ENCODE results near the gene SUGCT. TPM values are rescaled to one million over a fixed set of nuclear protein-coding genes. Genes with fewer than 3 reads are reported as not detected.

The SUGCT gene
- total and polyA plus RNA-seq, 8 donors: 0.73 to 1.9 (median 1.2) TPM

GRCh38 chr7:40721342-40721949, 586.6 kb downstream of the SUGCT start:
- no peak overlapping the region for H3K4me3 ChIP-seq
- H3K27me3 ChIP-seq: no peaks in the 10 kb centered on the region
- ATAC-seq: no peak
- intact Hi-C loops (cut with DNase I): no loop called here
- no peak for DNase-seq
- no peak overlapping the region for H3K27ac ChIP-seq
- 83 to 88% methylated on average over 2 of the region's 2 CpGs for WGBS, 2 donors
- FAIRE-seq: no peak
- peaks cover 0 to 7% (median 0%) of the 10 kb centered on the region in 3 donors for H3K4me1 ChIP-seq
- TF ChIP-seq CTCF (IDR thresholded peaks at IDR 0.05): no peak
- no peaks in the 10 kb centered on the region for H3K9me3 ChIP-seq
- H3K36me3 ChIP-seq: no peaks in the 10 kb centered on the region

- Histone ChIP-seq H3K36me3 (no peaks in the 10 kb centered on the region), H3K27ac (no peak overlapping the region), H3K9me3 (no peaks in the 10 kb centered on the region), H3K4me1 (peaks cover 0 to 7% (median 0%) of the 10 kb centered on the region in 3 donors), H3K4me3 (no peak overlapping the region), H3K27me3 (no peaks in the 10 kb centered on the region)
- DNase-seq: no peak
- FAIRE-seq: no peak
- TF ChIP-seq CTCF (IDR thresholded peaks at IDR 0.05): no peak
- 93% methylated on average over 2 of the region's 2 CpGs for WGBS, 2 donors
- no peak for ATAC-seq
- intact Hi-C loops (cut with DNase I): no loop called here
These were observed 587.4 kb downstream of the SUGCT start for GRCh38 chr7:40722242-40722641.

GRCh38 chr7:40723829-40724228, 589.0 kb downstream of the SUGCT start:
- no peaks in the 10 kb centered on the region for H3K4me1 ChIP-seq
- no peak for DNase-seq
- no peak for ATAC-seq
- TF ChIP-seq CTCF (IDR thresholded peaks at IDR 0.05): no peak
- no peak overlapping the region for H3K4me3 ChIP-seq
- no peaks in the 10 kb centered on the region for H3K27me3 ChIP-seq
- H3K9me3 ChIP-seq: no peaks in the 10 kb centered on the region
- intact Hi-C loops (cut with DNase I): no loop called here
- FAIRE-seq: no peak
- H3K36me3 ChIP-seq: no peaks in the 10 kb centered on the region
- 80 to 92% methylated on average over 2 of the region's 2 CpGs for WGBS, 2 donors
- H3K27ac ChIP-seq: no peak overlapping the region

- no peak overlapping the region for H3K27ac ChIP-seq
- no peaks in the 10 kb centered on the region for H3K36me3 ChIP-seq
- ATAC-seq (no peak), FAIRE-seq (no peak), DNase-seq (no peak)
- no peaks in the 10 kb centered on the region for H3K4me1 ChIP-seq
- no peaks in the 10 kb centered on the region for H3K9me3 ChIP-seq
- intact Hi-C loops (cut with DNase I): no loop called here
- no peak for TF ChIP-seq CTCF (IDR thresholded peaks at IDR 0.05)
- H3K4me3 ChIP-seq: no peak overlapping the region
- H3K27me3 ChIP-seq: no peaks in the 10 kb centered on the region
- 81% methylated on average over 9 of the region's 9 CpGs for WGBS, 2 donors
These were observed 591.8 kb downstream of the SUGCT start for GRCh38 chr7:40726559-40726958.

GRCh38 chr7:40733114-40733513, 598.3 kb downstream of the SUGCT start:
- Histone ChIP-seq H3K4me3 (no peak overlapping the region), H3K27ac (no peak overlapping the region), H3K4me1 (peaks cover 0 to 2% (median 0%) of the 10 kb centered on the region in 3 donors), H3K27me3 (no peaks in the 10 kb centered on the region), H3K9me3 (no peaks in the 10 kb centered on the region), H3K36me3 (no peaks in the 10 kb centered on the region)
- no peak for TF ChIP-seq CTCF (IDR thresholded peaks at IDR 0.05)
- intact Hi-C loops (cut with DNase I): no loop called here
- ATAC-seq (peak in 1 of 4 donors; percentile 14), FAIRE-seq (no peak), DNase-seq (no peak)
